ENCODE results near the gene RGS6. TPM values are rescaled to one million over a fixed set of nuclear protein-coding genes. Genes with fewer than 3 reads are reported as not detected.

RGS6 gene
- total and polyA plus RNA-seq, 4 donors, result 0.06 to 5.3 (median 0.17) TPM; not detected in 1

DNA sequence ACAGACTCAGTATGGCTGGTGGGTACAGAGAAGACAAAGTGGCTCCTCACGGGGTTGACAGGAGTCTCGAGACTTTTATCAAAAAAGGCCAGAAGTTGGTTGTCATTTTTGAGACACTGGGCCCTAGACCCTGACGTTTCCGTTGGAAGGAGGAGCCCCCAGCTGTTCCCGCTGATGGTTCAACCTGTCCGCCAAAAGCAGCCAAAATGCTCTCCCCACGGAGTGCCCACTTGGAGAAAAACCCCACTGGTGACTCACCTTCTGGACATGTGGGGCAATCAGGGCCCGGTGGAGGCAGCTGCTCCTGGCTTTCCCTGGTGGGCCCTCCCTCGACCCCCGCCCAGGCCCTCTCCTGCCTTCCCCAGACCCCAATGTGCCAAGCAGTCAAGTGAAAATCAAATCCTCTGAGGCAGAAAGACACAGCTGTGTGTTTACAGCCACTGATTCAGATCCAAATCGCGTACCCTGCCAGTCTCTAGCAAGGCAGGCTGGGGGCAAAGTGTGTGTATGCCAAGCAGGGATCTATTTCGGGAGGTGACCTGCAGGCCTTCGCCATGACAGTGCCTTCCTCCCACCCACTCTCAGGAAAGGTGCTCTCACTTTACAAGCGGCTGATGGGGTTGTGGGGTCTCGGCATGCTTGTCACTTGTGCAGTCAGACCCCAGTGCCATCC, 614.3 kb downstream of the RGS6 start:
- no peak overlapping the region for H3K9ac ChIP-seq (ENCODE audit: low read depth in 1 of 2, low read length in 2 of 2)
- no peaks in the 10 kb centered on the region for H3K36me3 ChIP-seq (ENCODE audit: control insufficient read depth in 4 of 4, insufficient read depth in 3 of 4, low read depth in 1 of 4, low read length in 3 of 4)
- H3K27me3 ChIP-seq (ENCODE audit: control insufficient read depth in 4 of 4, insufficient read depth in 4 of 4, low read length in 3 of 4), result no peaks in the 10 kb centered on the region
- TF ChIP-seq HNF4A (conservative IDR thresholded peaks at IDR 0.05) (no peak), YY1 (IDR thresholded peaks at IDR 0.05) (no peak), FOXA2 (IDR thresholded peaks at IDR 0.05) (no peak), NR2F2 (IDR thresholded peaks at IDR 0.05) (no peak), SP1 (IDR thresholded peaks at IDR 0.05) (no peak), EGR1 (IDR thresholded peaks at IDR 0.05; ENCODE audit: low read depth in 2 of 2) (no peak), TAF1 (conservative IDR thresholded peaks at IDR 0.05) (no peak)
- TF ChIP-seq, protein P1, sequence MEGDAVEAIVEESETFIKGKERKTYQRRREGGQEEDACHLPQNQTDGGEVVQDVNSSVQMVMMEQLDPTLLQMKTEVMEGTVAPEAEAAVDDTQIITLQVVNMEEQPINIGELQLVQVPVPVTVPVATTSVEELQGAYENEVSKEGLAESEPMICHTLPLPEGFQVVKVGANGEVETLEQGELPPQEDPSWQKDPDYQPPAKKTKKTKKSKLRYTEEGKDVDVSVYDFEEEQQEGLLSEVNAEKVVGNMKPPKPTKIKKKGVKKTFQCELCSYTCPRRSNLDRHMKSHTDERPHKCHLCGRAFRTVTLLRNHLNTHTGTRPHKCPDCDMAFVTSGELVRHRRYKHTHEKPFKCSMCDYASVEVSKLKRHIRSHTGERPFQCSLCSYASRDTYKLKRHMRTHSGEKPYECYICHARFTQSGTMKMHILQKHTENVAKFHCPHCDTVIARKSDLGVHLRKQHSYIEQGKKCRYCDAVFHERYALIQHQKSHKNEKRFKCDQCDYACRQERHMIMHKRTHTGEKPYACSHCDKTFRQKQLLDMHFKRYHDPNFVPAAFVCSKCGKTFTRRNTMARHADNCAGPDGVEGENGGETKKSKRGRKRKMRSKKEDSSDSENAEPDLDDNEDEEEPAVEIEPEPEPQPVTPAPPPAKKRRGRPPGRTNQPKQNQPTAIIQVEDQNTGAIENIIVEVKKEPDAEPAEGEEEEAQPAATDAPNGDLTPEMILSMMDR (IDR thresholded peaks at IDR 0.05; ENCODE audit: low read depth, low read length, missing input control), result no peak
- TF ChIP-seq, protein P2, sequence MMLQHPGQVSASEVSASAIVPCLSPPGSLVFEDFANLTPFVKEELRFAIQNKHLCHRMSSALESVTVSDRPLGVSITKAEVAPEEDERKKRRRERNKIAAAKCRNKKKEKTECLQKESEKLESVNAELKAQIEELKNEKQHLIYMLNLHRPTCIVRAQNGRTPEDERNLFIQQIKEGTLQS (IDR thresholded peaks at IDR 0.05), result no peak
- H3K27ac ChIP-seq (ENCODE audit: low read depth in 1 of 2, low read length in 2 of 2), result no peak overlapping the region
- H3K4me1 ChIP-seq (ENCODE audit: control insufficient read depth in 4 of 4, insufficient read depth in 4 of 4, low read length in 3 of 4), result peaks cover 5 to 40% (median 24%) of the 10 kb centered on the region in 4 donors
- H3K4me3 ChIP-seq (ENCODE audit: low read depth in 1 of 3, low read length in 3 of 3), result no peak overlapping the region
- DNase-seq (ENCODE audit: low spot score), result no peak
- no peaks in the 10 kb centered on the region for H3K9me3 ChIP-seq (ENCODE audit: control insufficient read depth in 4 of 4, low read length in 3 of 4)
- 86% methylated on average over 16 of the region's 16 CpGs for WGBS

DNA sequence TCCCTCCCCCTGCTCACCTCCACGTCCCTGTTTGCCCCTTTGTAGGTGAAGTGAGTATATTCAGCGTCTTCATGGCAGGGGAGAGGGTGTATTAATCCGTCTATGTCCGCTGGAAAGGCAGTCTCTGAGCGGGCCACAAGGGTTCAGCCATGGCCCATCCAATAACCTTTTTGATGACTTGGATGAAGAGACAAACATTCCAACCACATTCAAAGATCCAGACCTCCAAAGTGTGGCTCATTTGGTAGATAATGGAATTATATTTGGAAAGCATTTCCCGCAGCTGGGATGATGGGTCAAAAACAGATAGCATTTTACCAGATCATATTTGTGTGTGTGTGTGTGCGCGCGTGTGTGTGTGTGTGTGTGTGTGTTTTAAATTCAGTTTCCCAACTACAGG, 615.8 kb downstream of the RGS6 start:
- peak; percentile 24 to 56 for TF ChIP-seq RAD21 (IDR thresholded peaks at IDR 0.05)
- TF ChIP-seq NR2F2 (IDR thresholded peaks at IDR 0.05), result no peak
- TF ChIP-seq HNF4G (IDR thresholded peaks at IDR 0.05), result no peak
- TF ChIP-seq YY1 (IDR thresholded peaks at IDR 0.05), result no peak
- Histone ChIP-seq H3K27me3 (ENCODE audit: control insufficient read depth in 4 of 4, insufficient read depth in 4 of 4, low read length in 3 of 4) (no peaks in the 10 kb centered on the region), H3K36me3 (ENCODE audit: control insufficient read depth in 4 of 4, insufficient read depth in 3 of 4, low read depth in 1 of 4, low read length in 3 of 4) (no peaks in the 10 kb centered on the region), H3K27ac (ENCODE audit: low read depth in 1 of 2, low read length in 2 of 2) (no peak overlapping the region), H3K4me1 (ENCODE audit: control insufficient read depth in 4 of 4, insufficient read depth in 4 of 4, low read length in 3 of 4) (peaks cover 5 to 42% (median 27%) of the 10 kb centered on the region in 4 donors), H3K4me3 (ENCODE audit: low read depth in 1 of 3, low read length in 3 of 3) (no peak overlapping the region), H3K9me3 (ENCODE audit: control insufficient read depth in 4 of 4, low read length in 3 of 4) (no peaks in the 10 kb centered on the region), H3K9ac (ENCODE audit: low read depth in 1 of 2, low read length in 2 of 2) (no peak overlapping the region)
- DNase-seq (ENCODE audit: low spot score), result no peak
- 84% methylated on average over 9 of the region's 9 CpGs for WGBS

DNA sequence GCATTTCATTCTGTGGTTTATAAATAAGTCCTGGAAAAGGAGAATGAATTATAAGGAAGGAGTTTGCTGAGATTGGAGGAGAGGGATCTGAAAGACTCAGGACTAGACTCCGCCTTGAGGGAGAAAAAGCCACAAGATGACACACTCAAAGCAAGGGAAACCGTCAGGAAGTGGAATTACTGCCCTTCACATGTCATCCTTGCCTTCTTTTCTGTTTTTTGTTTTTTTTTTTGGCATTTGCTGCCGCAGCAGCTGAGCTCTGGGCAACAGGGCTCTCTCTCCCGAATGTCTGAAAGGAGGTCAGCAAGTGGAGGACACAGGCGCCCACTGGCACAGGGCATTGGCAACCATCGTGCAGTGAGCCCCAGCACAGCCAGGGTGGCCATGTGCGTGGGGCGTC, 616.8 kb downstream of the RGS6 start:
- H3K9me3 ChIP-seq (ENCODE audit: control insufficient read depth in 4 of 4, low read length in 3 of 4), result no peaks in the 10 kb centered on the region

More for the DNA sequence above, 616.8 kb downstream of the RGS6 start:
- Histone ChIP-seq H3K27me3 (ENCODE audit: control insufficient read depth in 4 of 4, insufficient read depth in 4 of 4, low read length in 3 of 4) (no peaks in the 10 kb centered on the region), H3K4me3 (ENCODE audit: low read depth in 1 of 3, low read length in 3 of 3) (no peak overlapping the region), H3K36me3 (ENCODE audit: control insufficient read depth in 4 of 4, insufficient read depth in 3 of 4, low read depth in 1 of 4, low read length in 3 of 4) (no peaks in the 10 kb centered on the region), H3K27ac (ENCODE audit: low read depth in 1 of 2, low read length in 2 of 2) (no peak overlapping the region), H3K9ac (ENCODE audit: low read depth in 1 of 2, low read length in 2 of 2) (no peak overlapping the region), H3K4me1 (ENCODE audit: control insufficient read depth in 4 of 4, insufficient read depth in 4 of 4, low read length in 3 of 4) (peaks cover 5 to 37% (median 29%) of the 10 kb centered on the region in 4 donors)
- no peak for DNase-seq (ENCODE audit: low spot score)
- WGBS, result 86% methylated on average over 8 of the region's 8 CpGs
- no peak for TF ChIP-seq HNF4A (conservative IDR thresholded peaks at IDR 0.05)
- no peak for TF ChIP-seq EGR1 (IDR thresholded peaks at IDR 0.05; ENCODE audit: low read depth in 2 of 2)
- TF ChIP-seq JUND (IDR thresholded peaks at IDR 0.05), result no peak
- TF ChIP-seq, protein P3, sequence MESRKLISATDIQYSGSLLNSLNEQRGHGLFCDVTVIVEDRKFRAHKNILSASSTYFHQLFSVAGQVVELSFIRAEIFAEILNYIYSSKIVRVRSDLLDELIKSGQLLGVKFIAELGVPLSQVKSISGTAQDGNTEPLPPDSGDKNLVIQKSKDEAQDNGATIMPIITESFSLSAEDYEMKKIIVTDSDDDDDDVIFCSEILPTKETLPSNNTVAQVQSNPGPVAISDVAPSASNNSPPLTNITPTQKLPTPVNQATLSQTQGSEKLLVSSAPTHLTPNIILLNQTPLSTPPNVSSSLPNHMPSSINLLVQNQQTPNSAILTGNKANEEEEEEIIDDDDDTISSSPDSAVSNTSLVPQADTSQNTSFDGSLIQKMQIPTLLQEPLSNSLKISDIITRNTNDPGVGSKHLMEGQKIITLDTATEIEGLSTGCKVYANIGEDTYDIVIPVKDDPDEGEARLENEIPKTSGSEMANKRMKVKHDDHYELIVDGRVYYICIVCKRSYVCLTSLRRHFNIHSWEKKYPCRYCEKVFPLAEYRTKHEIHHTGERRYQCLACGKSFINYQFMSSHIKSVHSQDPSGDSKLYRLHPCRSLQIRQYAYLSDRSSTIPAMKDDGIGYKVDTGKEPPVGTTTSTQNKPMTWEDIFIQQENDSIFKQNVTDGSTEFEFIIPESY (IDR thresholded peaks at IDR 0.05), result no peak
